Measurements from ENCODE around the gene CNNM1.

Gene CNNM1

GRCh38 chr10:99438890-99439289 lies 109.7 kb downstream of the CNNM1 start:
- no peak for DNase-seq (ENCODE audit: insufficient read length, low spot score)
- no peak for FAIRE-seq

DNA sequence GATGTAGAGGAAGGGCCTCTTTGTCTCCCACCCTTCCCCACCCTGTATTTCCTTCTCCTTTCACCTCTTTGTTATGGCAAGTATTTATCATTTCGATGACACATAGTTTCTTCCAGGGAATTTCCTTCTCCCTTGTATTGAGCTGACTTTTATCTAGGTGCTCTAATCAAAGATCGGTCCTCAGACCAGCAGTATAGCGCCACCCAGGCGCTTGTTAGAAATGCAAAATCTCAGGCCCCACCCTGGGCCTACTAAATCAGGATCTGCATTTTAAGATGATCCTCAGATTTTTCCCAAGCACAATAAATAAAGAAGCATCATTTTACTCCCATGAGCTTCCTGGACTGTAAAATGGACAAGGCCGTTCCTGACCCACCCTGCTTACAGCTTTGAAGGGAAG lies 113.2 kb downstream of the CNNM1 start:
- FAIRE-seq, result no peak

GRCh38 chr10:99443500-99443899 lies 114.3 kb downstream of the CNNM1 start:
- FAIRE-seq, result no peak
- DNase-seq (ENCODE audit: insufficient read length, low spot score), result no peak

More for the DNA sequence above, 113.2 kb downstream of the CNNM1 start:
- DNase-seq (ENCODE audit: insufficient read length, low spot score), result no peak
